Fibroblast of pulmonary artery (primary cell): ENCODE measurements around the gene DCXR.

Experiments
- DNase-seq: peaks from one replicate; pipeline ENCODE4 v3.0.0-alpha.2; 2010; ENCODE audit warnings: low read depth
- H3K4me3 ChIP-seq: replicated peaks from 2 replicates; pipeline ENCODE4 v1.5.1; 2011; ENCODE audit warnings: low read depth, mild to moderate bottlenecking, control low read depth, low read length, moderate library complexity
- TF ChIP-seq, protein P1 (sequence below): IDR thresholded peaks from 2 replicates; pipeline ENCODE4 v1.5.1; 2011; ENCODE audit warnings: mild to moderate bottlenecking, control low read depth, low read length, inconsistent platforms; ENCODE audit errors: missing control alignments

The DCXR gene

DNA sequence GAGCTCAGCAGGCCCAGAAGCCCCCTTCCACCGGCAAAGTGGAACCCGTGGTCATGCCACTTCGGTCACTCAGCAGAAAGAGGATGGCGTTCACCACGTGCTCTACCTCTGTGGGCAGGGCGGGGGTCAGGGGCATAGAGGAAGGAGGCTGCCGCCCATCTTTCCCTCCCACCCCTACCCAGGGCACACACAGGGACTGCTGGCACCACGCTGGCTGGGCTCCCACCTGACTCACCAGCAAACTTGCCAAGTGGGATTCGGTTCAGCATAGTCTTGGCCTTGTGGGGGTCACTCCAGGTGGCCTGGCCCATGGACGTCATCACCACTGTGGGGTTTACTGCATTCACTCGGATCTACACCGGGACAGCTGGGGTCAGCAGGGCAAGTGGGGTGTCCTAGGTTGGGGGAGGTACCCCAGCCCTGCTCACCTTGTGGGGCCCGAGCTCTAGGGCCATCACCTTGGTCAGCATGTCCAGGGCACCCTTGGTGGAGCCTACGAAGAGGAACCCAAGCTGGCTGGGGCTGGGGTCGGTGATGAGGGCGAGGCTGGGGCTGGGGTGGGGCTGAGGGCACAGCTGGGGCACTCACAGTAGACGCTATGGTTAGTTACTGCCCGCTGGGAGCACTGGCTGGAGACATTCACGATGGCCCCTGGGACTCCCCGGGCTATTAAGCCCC, 1.4 kb downstream of the DCXR start:
- TF ChIP-seq, protein P1, sequence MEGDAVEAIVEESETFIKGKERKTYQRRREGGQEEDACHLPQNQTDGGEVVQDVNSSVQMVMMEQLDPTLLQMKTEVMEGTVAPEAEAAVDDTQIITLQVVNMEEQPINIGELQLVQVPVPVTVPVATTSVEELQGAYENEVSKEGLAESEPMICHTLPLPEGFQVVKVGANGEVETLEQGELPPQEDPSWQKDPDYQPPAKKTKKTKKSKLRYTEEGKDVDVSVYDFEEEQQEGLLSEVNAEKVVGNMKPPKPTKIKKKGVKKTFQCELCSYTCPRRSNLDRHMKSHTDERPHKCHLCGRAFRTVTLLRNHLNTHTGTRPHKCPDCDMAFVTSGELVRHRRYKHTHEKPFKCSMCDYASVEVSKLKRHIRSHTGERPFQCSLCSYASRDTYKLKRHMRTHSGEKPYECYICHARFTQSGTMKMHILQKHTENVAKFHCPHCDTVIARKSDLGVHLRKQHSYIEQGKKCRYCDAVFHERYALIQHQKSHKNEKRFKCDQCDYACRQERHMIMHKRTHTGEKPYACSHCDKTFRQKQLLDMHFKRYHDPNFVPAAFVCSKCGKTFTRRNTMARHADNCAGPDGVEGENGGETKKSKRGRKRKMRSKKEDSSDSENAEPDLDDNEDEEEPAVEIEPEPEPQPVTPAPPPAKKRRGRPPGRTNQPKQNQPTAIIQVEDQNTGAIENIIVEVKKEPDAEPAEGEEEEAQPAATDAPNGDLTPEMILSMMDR = no peak
- peak overlapping the region; percentile 67 for H3K4me3 ChIP-seq
- DNase-seq = no peak

DNA sequence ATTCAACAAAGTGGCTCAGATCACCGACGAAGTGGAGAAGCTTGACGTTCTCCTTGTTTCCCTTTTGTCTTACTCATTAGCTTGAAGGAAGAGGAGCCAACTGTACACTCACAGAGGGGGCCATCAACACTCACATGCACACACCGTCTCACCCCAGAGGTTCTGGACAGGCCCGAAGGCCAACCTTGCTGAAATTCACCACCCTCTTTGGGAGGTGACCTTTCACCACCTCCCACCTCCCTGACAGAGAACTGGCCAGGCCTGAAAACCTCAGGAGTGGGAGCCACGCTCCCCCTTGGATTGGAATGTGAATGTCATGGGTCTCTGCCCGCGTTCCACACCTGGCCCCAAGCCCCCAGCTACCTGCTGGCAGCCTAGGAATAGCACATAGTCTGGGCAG, 2.0 kb downstream of the DCXR start:
- no peak for DNase-seq
- no peak overlapping the region for H3K4me3 ChIP-seq
- TF ChIP-seq, protein P1 = no peak

DNA sequence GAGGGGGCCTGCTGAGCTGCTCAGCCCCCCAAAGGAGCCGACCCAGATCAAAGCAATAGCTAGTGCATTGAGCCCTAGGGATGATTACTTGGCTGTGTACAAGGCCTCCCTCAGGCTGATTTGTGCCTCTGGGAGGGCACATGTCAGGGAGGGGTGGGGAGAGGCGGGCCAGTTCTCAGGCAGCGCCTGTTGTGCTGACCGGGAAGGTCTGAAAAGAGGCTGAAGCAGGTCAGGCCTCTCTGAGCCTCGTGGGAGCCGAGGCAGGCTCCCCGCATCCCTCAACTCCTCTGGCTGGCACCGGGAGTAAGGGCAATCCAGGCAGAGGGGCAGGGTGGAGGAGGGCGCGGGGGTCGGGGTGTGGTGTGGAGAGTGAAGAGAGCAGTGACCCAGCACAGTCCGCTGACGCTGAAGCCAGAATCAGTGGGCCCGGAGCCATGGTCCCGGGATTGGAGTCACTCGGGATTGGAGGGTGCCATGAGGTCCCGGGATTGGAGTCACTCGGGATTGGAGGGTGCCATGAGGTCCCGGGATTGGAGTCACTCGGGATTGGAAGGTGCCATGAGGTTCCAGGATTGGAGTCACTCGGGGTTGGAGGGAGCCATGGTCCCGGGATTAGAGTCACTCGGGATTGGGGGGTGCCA, 3.0 kb downstream of the DCXR start:
- H3K4me3 ChIP-seq = no peak overlapping the region
- DNase-seq = no peak
- TF ChIP-seq, protein P1 = no peak

DNA sequence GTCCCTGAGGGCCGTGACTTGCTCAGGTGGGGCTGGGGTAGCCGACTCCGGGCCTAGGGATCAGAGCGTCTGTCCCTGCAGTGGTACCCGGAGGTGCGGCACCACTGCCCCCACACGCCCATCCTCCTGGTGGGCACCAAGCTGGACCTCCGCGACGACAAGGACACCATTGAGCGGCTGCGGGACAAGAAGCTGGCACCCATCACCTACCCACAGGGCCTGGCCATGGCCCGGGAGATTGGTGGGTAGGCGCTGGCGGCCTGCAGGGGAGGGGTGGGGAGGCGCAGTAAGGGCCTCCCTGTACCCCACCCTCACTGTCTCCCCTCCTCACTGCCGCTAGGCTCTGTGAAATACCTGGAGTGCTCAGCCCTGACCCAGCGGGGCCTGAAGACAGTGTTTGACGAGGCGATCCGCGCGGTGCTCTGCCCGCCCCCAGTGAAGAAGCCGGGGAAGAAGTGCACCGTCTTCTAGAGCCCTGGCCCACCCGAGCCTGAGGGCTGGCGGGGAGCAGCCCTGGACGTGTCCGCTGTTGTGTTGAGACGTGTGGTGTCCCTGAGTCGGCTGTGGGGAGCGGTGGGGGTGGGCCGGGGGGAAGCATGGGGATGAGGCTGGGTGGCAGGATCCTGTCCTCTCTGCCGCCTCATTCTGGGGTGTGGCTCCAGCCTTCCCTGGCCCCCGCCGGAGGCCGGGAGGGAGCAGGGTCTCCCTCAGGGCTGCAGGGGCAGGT, 4.0 kb downstream of the DCXR start:
- TF ChIP-seq, protein P1 = no peak
- H3K4me3 ChIP-seq = no peak overlapping the region
- DNase-seq = no peak

DNA sequence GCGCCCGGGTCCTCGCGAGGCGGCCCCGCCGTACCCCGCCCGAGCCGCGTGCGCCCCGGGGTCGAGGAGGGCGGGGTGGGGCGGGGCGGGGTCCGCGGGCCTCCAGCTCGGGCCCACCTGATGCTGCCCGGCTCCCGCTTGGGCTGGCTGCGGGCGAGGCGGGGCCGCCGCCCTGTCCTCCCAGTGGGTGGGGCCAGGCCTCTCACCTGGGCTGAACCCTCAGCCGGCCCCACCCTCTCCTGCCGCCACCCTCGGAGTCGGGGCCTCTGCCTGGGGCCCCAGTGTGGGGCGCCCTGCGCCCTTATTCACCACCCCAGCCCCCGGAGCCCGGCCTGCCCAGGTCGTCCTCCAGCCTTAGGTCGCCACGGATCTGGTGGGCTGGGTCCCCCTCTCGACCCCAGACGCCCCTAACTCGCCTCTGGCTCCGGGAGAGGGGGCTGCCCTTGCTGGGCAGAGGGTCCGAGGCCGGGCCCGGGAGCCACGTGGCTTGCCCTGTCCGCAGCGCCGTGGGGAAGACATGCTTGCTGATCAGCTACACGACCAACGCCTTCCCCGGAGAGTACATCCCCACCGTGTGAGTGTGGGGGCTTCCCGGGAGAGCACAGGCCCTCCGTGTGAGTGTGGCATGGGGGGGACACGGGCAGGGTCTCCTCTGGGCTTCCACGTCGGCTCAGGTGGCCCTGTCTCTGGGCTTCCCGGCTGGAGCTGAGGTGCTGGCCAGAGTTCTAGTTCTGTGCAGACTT, 5.4 kb downstream of the DCXR start:
- TF ChIP-seq, protein P1 = no peak
- DNase-seq = no peak
- peak overlapping the region; percentile 50 for H3K4me3 ChIP-seq

DNA sequence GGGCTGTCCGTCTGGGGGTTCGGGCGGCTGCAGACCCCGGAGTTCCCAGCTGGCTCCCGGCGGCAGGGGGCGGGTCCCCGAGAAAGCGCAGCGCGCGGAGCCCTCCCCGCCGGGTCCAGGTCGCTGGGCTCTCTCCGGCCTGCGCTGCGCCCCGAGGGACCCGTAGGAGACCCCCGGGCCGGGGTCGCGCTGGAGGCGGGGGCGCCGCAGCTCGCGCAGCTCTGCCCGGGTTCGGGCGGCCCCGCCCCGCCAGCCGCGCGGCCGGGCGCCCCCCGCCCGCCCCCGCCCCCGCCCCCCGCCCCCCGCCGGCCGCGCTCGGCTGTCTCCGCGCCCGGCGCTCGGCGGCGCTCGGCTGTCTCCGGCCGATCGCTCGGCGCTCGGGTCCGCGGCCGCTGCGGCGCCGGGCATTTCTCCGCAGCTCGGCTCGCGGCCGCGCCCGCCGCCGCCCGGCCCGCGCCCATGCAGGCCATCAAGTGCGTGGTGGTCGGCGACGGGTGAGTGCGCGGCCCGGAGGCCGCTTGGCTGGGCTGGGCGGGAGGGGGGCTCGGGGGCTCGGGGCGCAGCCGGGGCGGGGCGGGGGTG, 6.1 kb downstream of the DCXR start, which contains the start of gene RAC3:
Gene RAC3, plus strand, starts transcription at position 376 of the 582 bp plus-strand sequence. Its CDS starts 84 bp downstream, at position 460.
- DNase-seq = peak; percentile 29
- TF ChIP-seq, protein P1 = no peak
- peak within 1 kb of the TSS; percentile 53 for H3K4me3 ChIP-seq
